GM18505 (cell line): ENCODE measurements around the gene PHLDB1.
"Not testable (repeated sequence)": the region's sequence is repeated elsewhere in the genome, so short reads cannot be mapped to it uniquely, and the experiment has no call there.

Source experiments
- ATAC-seq: cut with Tn5 transposase; IDR thresholded peaks from one replicate; pipeline ENCODE4 v1.9.1; 2021; ENCODE audit not compliant: unreplicated experiment
- POLR2A ChIP-seq: IDR thresholded peaks from 4 replicates; pipeline ENCODE4 v1.6.1; 2011; ENCODE audit warnings: borderline replicate concordance; ENCODE audit not compliant: insufficient read depth, insufficient read length; ENCODE audit errors: extremely low read depth

Gene PHLDB1

GRCh38 chr11:118610773-118611432 lies 3.5 kb downstream of the PHLDB1 start:
- no peak for ATAC-seq
- TF ChIP-seq POLR2A, result no peak

DNA sequence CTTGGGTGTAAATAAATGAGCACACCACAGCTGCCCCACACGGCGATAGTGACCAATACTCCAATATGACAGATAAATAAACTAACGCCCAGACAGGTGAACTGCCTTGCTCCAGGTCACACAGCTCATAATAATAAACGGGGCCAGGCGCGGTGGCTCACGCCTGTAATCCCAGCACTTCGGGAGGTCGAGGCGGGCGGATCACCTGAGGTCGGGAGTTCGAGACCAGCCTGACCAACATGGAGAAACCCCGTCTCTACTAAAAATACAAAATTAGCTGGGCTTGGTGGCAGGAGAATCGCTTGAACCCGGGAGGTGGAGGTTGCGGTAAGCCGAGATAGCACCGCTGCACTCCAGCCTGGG lies 4.0 kb downstream of the PHLDB1 start:
- not testable (repeated sequence) for ATAC-seq

DNA sequence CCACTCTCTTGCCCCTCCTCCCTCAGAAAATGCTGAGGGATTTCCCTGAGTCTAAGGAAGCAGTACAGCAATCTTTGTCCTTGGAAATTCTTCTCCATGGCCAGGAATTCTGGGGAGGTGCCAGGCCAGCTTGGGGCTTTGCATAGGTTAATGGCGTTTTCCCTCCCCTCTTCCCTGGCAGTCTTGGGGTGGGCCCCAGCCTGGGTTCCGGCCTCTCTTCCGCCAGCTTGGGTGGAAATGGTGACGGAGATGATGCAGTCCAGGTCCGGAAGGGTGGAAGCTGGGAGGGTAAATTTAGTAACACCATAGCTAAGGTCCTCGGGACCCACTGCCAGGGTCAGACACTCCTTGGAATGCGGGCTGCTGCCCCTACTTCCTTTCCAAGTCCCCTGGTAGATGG lies 5.0 kb downstream of the PHLDB1 start:
- no peak for ATAC-seq
- no peak for TF ChIP-seq POLR2A

DNA sequence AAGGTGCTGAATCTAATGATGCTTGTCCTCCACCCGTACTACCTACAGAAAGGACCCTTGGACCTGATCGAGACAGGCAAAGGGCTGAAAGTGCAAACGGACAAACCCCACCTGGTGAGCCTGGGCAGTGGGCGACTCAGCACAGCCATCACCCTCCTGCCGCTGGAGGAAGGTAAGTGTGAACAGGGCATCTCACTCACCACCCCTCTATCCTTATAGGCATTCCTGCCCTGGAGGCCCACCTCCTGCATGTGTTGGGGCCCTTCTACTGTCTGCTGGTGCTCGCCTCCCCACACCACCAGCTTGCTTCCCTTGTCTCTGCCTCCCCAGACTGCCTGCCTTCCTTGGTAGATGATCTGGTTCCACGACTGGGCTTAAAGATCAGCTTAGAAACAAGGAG lies 7.1 kb downstream of the PHLDB1 start:
- TF ChIP-seq POLR2A, result no peak
- ATAC-seq, result no peak

DNA sequence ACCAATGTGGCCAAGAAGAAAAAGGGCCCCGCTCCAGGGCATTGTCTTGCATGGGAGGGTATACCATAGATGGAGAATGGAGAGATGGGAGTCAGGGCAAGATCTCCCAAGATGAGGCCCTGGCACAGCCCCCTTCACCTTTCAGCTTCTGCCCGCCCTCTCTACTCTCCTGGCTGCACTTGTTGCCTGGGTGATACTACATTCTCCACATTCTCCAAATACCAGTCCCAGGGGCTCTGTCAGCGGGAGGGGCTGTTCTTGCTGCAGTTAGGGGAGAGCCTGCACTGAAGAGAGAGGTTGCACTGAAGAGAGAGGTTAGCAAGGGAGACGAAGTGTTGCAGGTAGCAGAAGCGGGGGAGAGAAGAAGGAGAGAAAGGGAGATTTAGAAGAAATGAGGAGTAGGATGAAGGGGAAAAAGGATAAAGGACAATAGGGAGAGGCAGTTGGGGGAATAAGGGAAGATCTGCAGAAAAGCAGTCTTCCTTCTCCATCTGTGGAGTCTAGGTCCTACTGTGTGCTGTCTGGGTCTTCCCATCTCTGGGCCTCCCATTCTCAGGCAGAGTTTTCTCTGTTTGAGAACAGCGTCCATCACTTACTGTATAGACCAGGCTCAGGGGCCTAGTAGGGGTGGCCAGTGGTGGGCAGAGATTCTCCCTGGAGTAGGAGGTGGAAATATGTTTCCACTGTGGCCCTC lies 8.0 kb downstream of the PHLDB1 start:
- TF ChIP-seq POLR2A, result no peak
- no peak for ATAC-seq

DNA sequence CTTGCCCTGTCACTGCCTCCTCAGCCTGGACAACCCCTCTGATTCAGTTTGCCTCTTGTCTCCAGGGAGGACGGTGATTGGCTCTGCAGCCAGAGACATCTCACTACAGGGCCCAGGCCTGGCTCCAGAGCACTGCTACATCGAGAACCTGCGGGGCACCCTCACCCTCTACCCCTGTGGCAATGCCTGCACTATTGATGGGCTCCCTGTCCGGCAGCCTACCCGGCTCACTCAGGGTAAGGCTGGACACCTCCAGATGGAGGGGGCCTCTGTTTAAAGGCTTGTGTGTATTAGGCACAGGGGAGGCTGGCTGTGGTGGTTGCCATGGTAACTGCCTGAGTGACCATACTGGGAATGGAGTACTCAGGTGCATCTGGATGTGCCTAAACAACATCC lies 8.6 kb downstream of the PHLDB1 start:
- no peak for ATAC-seq
- no peak for TF ChIP-seq POLR2A

DNA sequence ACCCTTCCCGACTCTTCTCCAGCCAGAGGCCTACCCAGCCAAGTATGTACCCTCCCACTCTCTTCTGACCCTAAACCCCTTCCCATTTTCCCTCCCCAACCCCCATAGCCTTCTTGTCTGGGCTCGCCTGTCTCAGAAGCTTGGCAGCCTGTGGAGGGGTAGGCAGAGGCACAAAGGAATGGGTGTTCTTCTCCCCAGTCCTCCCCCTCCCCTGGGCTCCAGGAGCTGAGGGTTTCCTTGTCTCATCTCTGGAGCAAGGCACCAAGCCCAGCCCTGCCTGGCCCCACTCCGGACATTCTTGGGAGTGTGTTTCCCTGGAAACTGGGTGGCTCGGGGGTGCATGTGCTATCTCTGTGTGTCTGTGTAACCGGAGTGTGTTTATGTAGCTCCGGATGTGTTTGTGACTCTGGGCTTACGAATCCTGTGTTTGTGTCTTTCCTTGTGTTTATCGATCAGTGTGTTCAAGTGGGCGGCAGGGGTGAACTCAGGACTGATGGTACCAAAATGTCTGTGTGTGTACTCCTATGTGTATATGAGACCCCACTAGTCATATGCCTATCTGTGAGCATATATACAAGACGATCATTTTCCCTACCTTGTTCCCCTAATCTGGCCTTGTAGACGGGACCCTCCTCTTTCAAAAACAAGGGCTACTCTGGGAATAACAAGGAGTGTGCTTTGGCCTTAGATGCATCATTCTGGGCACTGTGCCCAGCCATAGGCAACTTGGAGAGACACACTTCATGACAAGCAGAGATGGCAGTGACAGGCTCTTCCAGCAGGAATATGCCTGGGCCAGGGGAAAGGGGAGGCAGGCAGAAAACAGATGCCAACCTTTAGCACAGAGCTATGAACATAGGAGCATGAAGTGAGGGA lies 10.9 kb downstream of the PHLDB1 start:
- ATAC-seq, result no peak
- TF ChIP-seq POLR2A, result no peak

DNA sequence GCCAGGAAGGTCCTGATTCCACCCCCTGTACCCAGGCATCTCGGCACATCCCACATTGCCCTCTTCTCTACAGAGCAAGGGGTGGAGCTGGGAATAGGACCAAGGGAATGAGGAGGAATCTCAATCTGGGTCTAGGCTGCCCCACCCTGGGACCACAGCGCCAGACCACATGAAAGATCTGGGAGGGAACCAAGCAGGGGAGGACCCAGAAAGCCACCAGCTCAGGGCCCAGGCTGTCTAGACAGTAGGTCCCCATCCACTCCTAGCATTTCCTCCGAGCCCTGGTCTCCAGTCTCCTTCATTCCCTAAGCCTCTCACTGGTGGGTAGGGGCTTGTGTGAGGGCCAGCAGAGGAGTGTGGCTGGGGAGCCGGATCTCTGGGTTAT lies 11.6 kb downstream of the PHLDB1 start:
- ATAC-seq, result no peak
- no peak for TF ChIP-seq POLR2A

DNA sequence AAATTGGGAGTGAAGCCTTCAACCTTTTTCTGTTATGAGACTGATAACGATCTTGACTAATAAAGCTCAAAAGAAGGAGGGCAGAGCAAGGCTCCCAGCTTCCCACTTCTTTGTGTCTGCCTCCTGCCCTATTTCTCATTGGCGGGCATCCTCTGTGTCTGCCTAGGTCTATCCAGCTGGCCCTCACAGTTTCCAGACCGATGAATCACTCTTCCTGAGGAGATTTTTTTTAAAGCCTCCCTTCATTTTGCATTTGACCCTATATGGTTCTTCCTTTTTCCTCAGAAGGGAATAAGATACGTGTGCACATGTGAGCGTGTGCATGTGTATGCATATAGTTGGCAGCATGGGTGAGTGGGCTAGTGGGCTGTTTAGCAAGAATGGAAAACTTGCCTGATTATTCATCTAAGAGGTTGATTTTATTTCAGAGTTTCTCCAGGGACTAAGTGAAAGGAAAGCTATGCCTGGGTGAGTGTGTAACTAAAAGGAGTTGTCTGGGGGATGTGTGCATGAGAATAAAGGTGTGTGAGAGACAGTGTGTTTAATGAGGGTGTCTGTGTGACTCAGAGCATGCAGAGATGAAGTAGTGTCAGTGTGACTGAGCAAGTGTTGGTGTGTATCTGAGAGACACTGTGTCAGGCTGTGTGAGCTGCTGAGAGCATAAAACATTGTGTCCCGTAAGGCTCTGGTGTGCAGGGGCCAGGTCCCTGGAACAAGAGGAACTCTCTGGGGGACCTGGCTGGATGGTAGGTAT lies 12.2 kb downstream of the PHLDB1 start:
- no peak for TF ChIP-seq POLR2A
- ATAC-seq, result no peak

DNA sequence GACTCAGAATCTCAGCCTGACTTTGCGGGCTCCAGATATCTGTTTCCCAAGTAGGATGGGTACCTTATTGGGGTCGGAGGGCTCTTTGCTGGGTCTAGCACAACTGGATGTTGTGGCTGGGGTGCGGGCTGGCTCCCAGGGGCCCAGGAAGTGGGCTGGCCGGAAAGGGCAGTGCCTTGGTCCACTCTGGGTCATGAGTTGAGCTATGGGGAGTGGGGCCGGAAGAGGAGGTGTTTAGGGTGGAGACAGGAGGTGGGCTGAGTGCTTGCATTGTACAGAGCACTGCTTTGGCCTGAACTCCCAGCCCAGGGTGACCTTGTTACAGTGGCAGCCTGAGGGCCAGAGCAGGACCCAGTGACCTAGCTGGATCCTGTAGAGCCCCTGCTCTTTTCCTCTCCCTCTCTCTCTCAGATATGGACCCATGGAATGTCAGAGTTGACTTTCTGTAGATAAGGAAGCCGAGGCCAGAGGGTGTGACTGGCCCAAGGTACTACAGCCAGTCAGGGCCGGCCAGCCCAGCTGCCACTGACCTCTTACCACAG lies 13.2 kb downstream of the PHLDB1 start:
- no peak for ATAC-seq
- TF ChIP-seq POLR2A, result no peak

DNA sequence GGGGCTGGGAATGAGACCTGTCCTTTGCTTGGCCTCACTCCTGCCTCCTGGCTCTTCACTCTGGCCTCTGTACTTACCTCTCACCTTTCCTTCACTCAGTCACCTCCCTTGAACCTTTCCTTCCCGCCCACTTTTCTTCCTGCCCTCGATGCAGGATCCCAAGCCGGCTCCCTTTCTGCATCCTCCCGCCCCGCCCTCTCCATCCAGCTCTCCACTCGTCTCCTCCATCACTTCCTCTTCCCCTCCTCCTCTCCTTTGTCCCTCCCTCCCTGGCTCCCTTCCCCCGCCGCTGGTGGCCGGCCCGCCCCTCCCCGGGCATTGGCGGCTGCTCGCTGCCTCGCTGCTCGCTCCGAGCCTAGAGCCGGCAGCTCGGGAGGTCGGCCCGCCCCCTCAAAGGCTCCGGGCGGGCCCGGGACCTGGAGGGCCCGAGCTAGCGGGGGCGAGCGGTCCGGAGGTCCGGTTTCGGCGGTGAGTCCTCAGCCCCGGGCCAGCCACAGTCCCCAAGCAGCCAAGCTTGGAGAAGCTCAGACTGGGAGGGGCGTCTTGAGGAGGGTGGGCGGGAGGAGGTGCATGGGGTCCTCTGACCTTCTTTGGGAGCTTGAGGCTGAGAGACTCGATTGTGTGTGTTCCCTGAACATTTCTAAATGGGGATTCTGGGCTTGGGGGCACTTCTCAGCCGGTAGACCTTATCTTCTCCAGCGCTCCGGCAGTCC lies 13.8 kb downstream of the PHLDB1 start:
- no peak for TF ChIP-seq POLR2A
- no peak for ATAC-seq

DNA sequence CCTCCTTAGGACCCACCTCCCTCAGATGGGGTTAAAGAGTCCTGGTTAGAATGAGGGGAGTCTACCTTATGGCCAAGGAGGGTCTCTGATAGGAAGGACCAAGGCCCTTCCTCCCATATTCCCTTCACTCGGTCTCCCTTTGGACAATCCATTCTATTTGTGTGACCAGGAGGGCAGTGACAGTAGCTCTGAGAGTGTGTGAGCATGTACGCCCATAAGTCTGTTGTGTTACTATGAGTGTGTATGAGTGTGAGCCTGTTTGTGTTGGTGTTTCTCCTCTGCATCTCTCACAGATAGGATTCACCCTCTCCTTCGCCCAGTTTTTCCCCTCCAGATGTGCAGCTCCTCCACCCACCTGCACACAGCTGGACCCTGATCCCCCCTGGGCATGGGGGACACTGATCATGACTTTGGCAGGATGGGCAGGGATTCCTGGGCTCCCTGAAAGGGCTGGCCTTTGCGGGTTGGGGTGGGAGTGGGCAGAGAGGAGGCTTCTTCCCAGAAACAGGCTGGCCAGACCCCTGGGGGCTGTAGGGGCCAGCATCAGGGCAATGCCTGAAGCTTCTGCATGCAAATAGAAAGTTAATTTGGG lies 14.5 kb downstream of the PHLDB1 start:
- TF ChIP-seq POLR2A, result no peak
- no peak for ATAC-seq
